Measurements from ENCODE around the gene TARDBP. TPM values are rescaled to one million over a fixed set of nuclear protein-coding genes. Genes with fewer than 3 reads are reported as not detected.

The TARDBP gene
- total and polyA plus RNA-seq, 2 experiments from 2014 or later, result 204 to 313 TPM

DNA sequence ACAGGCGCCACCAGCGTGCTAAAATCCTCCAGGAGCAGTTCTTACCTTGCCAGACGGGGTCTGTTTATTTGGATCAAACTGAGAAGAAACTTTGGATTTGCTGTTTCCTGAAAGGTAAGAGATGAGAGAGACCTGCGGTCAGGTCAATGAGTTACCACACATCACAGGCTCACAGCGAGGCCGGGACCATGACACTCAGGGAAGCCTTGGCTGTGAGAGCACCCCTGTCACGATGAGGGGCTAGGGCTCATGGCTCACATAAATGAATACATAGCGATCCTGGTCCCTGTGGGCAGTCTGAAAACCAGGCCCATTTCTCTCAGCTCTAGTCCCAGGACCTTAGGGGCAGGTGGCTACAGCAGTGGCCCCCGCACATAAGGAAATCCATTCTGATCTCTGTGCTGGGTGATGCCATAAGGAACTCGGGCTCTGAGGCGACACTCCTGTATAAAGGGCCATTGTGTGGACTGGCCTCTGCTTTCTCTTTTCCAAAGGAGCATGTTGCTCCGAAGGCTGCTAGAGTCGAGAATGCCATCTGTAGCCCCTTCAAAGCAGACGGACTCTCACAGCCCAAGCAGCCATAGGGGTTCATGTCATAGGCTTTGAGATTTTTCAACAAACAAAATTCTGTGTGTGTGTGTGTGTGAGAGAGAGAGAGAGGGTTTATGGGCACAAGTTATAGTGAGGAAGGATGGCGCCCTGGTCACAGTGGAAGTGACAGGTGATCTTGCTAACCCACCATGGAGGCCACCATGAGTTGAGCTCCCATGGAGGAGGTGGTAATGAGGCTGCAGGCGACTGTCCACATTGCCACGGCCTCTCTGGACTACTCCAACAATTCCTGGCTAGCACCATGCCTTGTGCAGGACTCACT, 56.4 kb downstream of the TARDBP start:
- no peak for ATAC-seq
- Histone ChIP-seq H3K27me3 (ENCODE audit: insufficient read depth) (no peaks in the 10 kb centered on the region), H3K36me3 (ENCODE audit: insufficient read depth) (peaks cover 47% of the 10 kb centered on the region), H4K20me1 (replicated peaks; ENCODE audit: insufficient read depth) (peaks cover 9% of the 10 kb centered on the region; the same call in 1 of the 2 replicates), H3K27ac (ENCODE audit: low read depth) (no peak overlapping the region), H3K79me2 (replicated peaks; ENCODE audit: insufficient read depth) (no peaks in the 10 kb centered on the region), H3K4me1 (ENCODE audit: insufficient read depth) (no peaks in the 10 kb centered on the region), H2AFZ (no peak overlapping the region), H3F3A (replicated peaks; ENCODE audit: low read depth) (peaks cover 17% of the 10 kb centered on the region), H3K9me2 (ENCODE audit: insufficient read depth) (no peaks in the 10 kb centered on the region), H3K4me3 (no peak overlapping the region), H3K4me2 (no peak overlapping the region)
- Mint-ChIP-seq H3K4me3 (no peak overlapping the region), H3K27ac (no peak overlapping the region), H3K9me3 (no peaks in the 10 kb centered on the region), H3K36me3 (ENCODE audit: low read depth) (peaks cover 82% of the 10 kb centered on the region), H3K27me3 (ENCODE audit: insufficient read depth, low read depth, poor library complexity) (peaks cover 4% of the 10 kb centered on the region), H3K4me1 (peaks cover 6% of the 10 kb centered on the region; the same call in 2 of the 3 replicates)
- TF ChIP-seq, protein P1, sequence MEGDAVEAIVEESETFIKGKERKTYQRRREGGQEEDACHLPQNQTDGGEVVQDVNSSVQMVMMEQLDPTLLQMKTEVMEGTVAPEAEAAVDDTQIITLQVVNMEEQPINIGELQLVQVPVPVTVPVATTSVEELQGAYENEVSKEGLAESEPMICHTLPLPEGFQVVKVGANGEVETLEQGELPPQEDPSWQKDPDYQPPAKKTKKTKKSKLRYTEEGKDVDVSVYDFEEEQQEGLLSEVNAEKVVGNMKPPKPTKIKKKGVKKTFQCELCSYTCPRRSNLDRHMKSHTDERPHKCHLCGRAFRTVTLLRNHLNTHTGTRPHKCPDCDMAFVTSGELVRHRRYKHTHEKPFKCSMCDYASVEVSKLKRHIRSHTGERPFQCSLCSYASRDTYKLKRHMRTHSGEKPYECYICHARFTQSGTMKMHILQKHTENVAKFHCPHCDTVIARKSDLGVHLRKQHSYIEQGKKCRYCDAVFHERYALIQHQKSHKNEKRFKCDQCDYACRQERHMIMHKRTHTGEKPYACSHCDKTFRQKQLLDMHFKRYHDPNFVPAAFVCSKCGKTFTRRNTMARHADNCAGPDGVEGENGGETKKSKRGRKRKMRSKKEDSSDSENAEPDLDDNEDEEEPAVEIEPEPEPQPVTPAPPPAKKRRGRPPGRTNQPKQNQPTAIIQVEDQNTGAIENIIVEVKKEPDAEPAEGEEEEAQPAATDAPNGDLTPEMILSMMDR (conservative IDR thresholded peaks at IDR 0.05; ENCODE audit: low read depth in 2 of 2), result no peak
- no peak for TF ChIP-seq ZNF331 (CRISPR knock-in tag; IDR thresholded peaks at IDR 0.05; ENCODE audit: low read depth)
- TF ChIP-seq, protein P2, sequence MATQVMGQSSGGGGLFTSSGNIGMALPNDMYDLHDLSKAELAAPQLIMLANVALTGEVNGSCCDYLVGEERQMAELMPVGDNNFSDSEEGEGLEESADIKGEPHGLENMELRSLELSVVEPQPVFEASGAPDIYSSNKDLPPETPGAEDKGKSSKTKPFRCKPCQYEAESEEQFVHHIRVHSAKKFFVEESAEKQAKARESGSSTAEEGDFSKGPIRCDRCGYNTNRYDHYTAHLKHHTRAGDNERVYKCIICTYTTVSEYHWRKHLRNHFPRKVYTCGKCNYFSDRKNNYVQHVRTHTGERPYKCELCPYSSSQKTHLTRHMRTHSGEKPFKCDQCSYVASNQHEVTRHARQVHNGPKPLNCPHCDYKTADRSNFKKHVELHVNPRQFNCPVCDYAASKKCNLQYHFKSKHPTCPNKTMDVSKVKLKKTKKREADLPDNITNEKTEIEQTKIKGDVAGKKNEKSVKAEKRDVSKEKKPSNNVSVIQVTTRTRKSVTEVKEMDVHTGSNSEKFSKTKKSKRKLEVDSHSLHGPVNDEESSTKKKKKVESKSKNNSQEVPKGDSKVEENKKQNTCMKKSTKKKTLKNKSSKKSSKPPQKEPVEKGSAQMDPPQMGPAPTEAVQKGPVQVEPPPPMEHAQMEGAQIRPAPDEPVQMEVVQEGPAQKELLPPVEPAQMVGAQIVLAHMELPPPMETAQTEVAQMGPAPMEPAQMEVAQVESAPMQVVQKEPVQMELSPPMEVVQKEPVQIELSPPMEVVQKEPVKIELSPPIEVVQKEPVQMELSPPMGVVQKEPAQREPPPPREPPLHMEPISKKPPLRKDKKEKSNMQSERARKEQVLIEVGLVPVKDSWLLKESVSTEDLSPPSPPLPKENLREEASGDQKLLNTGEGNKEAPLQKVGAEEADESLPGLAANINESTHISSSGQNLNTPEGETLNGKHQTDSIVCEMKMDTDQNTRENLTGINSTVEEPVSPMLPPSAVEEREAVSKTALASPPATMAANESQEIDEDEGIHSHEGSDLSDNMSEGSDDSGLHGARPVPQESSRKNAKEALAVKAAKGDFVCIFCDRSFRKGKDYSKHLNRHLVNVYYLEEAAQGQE (IDR thresholded peaks at IDR 0.05; ENCODE audit: unreplicated experiment), result no peak
- no peak for TF ChIP-seq JUNB (IDR thresholded peaks at IDR 0.05; ENCODE audit: unreplicated experiment)
- TF ChIP-seq, protein P3, sequence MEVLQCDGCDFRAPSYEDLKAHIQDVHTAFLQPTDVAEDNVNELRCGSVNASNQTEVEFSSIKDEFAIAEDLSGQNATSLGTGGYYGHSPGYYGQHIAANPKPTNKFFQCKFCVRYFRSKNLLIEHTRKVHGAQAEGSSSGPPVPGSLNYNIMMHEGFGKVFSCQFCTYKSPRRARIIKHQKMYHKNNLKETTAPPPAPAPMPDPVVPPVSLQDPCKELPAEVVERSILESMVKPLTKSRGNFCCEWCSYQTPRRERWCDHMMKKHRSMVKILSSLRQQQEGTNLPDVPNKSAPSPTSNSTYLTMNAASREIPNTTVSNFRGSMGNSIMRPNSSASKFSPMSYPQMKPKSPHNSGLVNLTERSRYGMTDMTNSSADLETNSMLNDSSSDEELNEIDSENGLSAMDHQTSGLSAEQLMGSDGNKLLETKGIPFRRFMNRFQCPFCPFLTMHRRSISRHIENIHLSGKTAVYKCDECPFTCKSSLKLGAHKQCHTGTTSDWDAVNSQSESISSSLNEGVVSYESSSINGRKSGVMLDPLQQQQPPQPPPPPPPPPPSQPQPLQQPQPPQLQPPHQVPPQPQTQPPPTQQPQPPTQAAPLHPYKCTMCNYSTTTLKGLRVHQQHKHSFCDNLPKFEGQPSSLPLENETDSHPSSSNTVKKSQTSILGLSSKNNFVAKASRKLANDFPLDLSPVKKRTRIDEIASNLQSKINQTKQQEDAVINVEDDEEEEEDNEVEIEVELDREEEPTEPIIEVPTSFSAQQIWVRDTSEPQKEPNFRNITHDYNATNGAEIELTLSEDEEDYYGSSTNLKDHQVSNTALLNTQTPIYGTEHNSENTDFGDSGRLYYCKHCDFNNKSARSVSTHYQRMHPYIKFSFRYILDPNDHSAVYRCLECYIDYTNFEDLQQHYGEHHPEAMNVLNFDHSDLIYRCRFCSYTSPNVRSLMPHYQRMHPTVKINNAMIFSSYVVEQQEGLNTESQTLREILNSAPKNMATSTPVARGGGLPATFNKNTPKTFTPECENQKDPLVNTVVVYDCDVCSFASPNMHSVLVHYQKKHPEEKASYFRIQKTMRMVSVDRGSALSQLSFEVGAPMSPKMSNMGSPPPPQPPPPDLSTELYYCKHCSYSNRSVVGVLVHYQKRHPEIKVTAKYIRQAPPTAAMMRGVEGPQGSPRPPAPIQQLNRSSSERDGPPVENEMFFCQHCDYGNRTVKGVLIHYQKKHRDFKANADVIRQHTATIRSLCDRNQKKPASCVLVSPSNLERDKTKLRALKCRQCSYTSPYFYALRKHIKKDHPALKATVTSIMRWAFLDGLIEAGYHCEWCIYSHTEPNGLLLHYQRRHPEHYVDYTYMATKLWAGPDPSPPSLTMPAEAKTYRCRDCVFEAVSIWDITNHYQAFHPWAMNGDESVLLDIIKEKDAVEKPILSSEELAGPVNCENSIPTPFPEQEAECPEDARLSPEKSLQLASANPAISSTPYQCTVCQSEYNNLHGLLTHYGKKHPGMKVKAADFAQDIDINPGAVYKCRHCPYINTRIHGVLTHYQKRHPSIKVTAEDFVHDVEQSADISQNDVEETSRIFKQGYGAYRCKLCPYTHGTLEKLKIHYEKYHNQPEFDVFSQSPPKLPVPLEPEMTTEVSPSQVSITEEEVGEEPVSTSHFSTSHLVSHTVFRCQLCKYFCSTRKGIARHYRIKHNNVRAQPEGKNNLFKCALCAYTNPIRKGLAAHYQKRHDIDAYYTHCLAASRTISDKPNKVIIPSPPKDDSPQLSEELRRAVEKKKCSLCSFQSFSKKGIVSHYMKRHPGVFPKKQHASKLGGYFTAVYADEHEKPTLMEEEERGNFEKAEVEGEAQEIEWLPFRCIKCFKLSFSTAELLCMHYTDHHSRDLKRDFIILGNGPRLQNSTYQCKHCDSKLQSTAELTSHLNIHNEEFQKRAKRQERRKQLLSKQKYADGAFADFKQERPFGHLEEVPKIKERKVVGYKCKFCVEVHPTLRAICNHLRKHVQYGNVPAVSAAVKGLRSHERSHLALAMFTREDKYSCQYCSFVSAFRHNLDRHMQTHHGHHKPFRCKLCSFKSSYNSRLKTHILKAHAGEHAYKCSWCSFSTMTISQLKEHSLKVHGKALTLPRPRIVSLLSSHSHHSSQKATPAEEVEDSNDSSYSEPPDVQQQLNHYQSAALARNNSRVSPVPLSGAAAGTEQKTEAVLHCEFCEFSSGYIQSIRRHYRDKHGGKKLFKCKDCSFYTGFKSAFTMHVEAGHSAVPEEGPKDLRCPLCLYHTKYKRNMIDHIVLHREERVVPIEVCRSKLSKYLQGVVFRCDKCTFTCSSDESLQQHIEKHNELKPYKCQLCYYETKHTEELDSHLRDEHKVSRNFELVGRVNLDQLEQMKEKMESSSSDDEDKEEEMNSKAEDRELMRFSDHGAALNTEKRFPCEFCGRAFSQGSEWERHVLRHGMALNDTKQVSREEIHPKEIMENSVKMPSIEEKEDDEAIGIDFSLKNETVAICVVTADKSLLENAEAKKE (CRISPR knock-in tag; IDR thresholded peaks at IDR 0.05), result no peak
- TF ChIP-seq EZH2phosphoT487 (IDR thresholded peaks at IDR 0.05; ENCODE audit: unreplicated experiment), result no peak
- TF ChIP-seq, protein P4, sequence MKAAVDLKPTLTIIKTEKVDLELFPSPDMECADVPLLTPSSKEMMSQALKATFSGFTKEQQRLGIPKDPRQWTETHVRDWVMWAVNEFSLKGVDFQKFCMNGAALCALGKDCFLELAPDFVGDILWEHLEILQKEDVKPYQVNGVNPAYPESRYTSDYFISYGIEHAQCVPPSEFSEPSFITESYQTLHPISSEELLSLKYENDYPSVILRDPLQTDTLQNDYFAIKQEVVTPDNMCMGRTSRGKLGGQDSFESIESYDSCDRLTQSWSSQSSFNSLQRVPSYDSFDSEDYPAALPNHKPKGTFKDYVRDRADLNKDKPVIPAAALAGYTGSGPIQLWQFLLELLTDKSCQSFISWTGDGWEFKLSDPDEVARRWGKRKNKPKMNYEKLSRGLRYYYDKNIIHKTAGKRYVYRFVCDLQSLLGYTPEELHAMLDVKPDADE (IDR thresholded peaks at IDR 0.05), result no peak
- TF ChIP-seq EZH2 (IDR thresholded peaks at IDR 0.05; ENCODE audit: low read depth, unreplicated experiment), result no peak
- no peak for TF ChIP-seq NANOG (IDR thresholded peaks at IDR 0.05; ENCODE audit: borderline replicate concordance)
- TF ChIP-seq CREB1 (CRISPR knock-in tag; IDR thresholded peaks at IDR 0.05; ENCODE audit: low read depth), result no peak
- TF ChIP-seq ZNF114 (CRISPR knock-in tag; IDR thresholded peaks at IDR 0.05), result no peak
- no peak for TF ChIP-seq POLR2AphosphoS5 (IDR thresholded peaks at IDR 0.05; ENCODE audit: low read depth)
- DNase-seq (ENCODE audit: low spot score), result no peak
